Measurements from ENCODE around the gene CDCA4.
"Not testable (repeated sequence)": the region's sequence is repeated elsewhere in the genome, so short reads cannot be mapped to it uniquely, and the experiment has no call there.

The CDCA4 gene

DNA sequence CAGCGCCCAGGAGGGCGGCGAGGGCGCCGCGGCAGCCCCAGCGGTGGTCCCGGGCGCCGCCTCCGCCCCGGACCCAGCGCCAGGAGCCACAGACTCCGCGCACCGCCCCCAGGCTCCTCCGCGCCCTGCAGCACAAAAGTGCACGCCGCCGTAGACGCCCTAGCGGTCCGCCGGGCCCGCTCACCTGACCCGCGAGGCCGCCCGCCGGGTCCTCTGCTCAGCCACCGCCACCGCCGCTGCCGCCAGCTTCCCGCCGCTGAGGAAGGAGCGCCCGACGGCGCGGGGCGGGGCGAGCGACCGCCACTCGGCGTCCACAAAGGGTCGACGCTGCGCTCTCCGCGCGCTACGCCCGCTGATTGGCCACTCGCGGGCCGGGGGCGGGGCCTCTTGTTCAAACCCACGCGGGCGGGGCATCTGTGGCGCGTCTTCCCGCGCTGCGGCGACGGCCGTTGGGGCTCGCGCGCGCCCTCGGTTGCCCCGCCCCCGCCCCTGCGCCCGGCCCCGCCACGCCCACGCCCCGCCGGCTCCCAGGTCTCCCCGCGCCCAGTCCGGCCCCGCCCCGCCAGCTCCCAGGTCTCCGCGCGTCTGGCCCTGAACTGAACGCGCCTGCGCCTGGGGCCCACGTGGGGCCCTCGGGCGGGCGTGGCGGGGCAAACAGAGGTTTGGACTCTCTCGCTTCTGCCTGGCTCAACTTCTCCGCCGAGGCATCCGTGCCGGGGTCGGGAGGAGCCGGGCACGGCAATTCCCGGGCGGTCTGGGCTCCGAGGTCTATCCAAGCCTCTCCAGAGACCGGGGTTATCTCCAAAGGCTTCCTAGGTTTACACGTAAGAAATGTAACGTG lies at the start of gene CDCA4:
TSS of gene CDCA4 (minus strand) at position 269 of the 841 bp plus-strand sequence. CDS start 9,154 bp downstream, outside the sequence.
- peak; percentile 94 to 97 (median 97) for DNase-seq (ENCODE audit: low read depth in 3 of 3)

DNA sequence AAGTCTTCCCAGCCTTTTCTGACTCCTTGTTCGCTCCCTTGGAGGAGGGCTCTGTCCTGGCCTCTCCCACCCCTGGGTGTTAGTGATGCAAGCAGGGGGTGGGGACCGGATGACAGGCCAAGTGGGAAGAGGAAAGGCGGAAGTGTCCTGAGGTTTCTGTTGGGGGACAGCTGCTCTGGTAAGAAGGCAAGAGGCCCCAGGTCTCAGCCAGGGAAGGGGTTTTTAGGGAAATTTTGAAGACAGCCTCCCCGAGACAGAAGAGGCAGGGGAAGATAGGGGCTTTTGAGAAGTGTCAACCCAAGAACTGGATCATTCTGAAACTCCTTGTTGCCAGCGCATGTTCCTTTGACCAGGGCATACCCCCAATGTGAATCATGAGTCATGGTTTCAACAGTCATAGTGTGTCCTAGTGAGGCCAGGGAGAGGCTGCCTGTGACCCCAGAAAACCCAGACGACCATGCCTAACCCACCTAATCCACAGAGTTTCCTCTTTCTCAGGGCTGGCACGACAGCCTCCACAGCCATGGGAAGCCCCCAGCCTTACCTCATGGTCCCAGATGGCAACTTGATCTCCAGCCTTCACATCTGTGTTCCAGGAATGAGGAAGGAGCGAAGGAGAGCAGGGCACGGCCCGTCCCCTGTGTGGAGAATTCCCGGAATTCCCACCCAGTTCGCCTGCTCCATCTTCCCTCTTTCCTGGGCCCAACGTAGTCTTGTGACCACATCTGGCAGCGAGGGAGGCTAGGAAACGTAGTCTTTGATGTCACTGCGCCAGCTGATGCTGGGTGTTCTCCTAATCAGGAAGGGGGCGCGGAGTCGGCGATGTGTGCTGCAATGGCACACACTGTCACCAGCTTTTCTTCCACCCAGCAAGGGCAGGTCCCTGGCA lies 49.2 kb upstream of the CDCA4 start:
- DNase-seq (ENCODE audit: low read depth in 3 of 3): peak in 1 of 3 experiments; percentile 52

DNA sequence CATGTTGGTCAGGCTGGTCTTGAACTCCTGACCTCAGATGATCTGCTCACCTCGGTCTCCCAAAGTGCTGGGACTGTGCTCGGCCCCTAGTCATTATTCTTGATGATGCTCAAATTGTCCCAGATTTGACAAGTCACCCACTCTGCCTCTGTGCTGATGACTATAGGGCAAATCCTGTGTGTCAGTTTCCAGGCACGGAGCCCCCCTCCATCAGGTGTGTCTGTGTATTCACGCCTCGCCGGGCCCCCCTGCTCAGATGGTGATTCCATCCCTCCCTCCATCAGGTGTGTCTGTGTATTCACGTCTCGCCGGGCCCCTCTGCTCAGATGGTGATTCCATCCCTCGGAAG lies 48.6 kb upstream of the CDCA4 start:
- DNase-seq (ENCODE audit: low read depth in 3 of 3): no peak

DNA sequence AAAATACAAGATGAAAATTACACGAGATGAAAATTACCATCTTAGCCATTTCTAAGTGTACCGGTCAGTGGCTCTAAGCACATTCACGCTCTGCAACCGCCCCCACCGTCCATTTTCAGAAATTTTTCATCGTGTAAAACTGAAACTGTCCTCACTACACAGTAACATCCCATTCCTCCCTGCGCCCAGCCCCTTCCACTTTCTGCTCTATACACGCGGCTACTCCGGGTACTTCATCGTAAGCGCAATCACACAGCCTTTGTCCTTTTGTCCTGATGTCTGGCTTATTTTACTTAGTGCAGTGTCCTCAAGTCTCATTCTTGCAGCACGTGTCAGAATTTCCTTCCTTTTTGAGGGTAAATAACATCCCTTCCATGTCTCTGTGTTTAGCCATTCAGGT lies 47.9 kb upstream of the CDCA4 start:
- DNase-seq (ENCODE audit: low read depth in 3 of 3): no peak

DNA sequence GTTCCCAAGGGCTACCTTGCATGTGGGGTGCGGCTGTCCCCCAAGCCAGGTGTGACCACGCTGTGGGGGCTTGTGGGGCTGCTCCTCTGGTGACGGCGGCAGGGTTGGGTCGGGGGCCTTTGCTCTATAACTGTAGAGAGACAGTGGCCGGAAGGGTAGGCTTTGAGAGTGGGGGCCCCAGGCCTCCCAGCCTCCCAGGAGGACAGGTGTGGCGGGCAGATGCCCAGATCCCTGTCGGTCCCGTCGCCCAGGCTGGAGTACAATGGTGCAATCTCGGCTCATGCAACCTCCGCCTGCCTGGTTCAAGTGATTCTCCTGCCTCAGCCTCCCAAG lies 47.1 kb upstream of the CDCA4 start:
- no peak for DNase-seq (ENCODE audit: low read depth in 3 of 3)

DNA sequence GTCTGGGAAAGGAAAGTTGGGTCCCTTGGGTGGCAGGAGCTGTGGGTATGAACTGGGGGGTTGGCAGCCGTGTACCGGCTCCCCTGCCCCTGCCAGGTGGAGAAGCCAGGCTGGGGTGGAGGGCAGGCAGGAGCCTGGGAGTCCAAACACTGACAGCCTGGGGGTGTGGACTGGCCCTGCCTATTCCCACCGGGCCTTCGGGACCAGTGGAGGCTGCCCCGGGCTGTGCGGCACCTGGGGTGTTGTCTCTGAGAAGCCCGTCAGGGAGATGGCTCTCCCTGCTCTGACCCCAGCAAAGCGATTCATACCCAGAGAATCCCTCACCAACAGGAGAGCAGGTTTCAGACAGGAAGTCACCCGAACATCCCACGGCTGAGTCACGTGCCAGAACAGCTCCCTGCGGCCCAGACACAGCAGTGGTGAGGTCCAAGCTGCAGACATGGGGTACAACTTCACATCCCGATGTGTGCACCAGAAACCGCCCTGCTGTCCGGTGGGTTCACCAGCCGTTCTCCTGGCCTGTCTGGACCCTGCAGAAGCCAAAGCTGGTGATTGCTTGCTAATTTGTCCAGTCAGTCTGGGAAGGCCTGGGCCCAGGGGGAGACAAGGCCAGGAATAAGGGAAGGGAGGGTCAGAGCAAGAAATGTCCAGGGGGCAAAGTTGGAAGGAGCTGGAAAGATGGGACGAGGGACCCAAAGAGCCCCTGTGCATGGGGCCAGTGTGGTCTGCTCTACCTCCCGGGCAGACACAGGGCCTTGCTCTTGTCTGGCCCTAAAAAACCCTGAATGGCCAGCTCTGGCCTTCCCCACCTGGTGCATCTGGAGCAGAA lies 46.5 kb upstream of the CDCA4 start:
- DNase-seq (ENCODE audit: low read depth in 3 of 3): peak in 2 of 3 experiments; percentile 52 to 71

DNA sequence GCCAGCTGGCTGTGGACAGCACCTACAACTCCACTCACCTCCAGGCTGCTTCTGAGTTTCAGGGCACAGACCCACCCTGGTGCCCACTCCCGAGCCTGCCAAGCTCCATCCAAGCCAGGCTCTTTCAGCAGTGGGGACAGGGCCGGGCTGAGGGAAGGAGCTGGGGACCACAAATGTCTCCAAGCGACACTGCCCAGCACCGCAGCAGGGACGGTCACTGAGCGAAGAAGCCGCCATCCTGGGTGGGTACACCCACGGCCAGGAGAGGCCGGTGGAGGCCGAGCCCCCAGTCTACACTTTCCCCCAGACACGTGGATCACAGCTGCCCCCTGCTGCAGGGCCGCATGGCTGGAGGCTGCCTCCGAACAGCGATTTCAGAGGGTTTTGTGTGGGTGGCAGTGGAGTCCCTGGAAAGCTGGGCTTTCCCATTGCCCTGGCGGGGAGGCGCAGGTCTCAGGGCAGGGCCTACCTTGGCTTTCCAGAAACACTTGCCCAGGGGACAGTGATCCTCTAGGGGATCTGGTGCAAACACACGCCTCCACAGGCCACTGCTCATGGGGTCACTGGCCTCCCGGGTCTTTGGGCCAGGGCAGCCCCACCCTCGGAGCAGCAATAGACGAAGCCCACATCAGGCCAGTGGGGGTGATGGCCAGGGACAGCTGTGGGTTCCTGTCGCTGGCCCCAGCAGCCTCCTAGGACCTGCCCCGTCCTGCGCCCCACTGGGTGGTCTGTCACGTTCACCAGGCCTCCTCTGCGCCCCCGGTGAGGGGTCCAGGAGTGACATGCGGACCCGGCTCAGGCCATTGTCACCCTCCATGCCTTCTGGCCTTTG lies 45.6 kb upstream of the CDCA4 start:
- DNase-seq (ENCODE audit: low read depth in 3 of 3): no peak

DNA sequence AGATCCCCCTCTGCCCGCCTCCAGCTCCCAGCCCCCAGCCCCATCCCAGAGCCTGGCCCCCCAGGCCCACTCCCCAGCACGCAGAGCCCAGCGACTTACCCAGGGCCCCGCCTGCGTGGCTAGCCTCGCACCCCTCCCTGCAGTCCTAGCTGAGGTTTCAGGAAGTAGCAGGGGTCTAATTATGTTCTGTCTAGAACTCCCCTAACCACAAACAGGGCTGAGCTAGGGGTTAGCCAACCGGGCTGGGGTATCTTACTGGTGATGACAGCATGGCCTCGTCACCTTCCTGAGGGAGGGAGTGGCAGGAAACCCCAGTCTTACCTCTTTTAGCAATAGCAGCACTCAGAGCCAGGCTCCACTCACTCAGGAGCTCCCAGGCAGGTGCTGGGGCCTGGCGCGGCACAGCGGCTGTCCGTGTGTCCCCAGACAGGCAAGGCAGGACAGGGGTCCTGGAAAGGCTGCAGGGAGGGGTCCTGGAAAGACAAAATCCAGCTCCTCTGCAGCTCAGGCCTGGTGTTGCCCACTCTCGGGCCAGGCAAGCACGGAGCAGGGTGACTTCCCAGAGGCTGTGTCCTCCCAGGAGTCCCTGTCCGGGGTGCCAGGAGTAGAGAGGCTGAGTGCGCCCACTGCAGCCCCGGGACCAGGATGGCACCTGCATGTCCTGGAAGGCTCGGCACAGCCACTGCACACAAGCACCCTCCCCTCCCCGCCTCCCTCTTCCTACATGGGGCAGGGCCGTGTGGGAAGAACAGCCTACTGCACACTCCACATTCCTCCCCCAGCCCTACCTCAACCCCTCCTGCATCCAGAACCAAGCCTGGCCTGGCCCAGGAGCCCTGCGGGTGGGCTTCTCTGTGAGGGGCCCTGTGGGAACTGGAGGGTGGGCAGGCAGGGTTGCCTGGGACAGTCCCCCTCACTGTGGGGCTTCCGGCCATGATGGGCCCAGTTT lies 44.7 kb upstream of the CDCA4 start, which contains the start of gene GPR132:
TSS of gene GPR132 (minus strand) at position 151 of the 949 bp plus-strand sequence. CDS start 10,010 bp downstream, outside the sequence.
- peak; percentile 62 to 83 (median 80) for DNase-seq (ENCODE audit: low read depth in 3 of 3)

DNA sequence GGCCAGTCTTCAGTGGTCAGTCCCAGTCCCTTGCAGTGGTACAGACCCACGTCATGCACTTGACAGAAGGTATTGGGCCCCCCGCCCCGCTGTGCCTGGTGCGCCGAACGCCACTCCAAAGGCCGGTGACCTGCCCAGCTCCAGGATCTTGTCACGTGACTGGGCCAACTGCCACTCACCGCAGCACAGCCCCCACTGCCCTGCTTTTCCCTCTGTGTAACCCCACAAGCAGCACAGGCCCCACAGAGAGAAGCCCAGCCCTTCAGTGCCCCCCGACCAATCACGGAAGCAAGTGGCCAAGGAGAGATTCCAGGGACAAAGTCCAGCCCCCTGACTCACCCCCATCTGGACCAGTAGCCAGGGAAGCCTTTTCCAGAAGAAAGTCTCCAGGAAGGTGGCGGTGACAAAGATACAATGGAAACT lies 43.8 kb upstream of the CDCA4 start:
- no peak for DNase-seq (ENCODE audit: low read depth in 3 of 3)

DNA sequence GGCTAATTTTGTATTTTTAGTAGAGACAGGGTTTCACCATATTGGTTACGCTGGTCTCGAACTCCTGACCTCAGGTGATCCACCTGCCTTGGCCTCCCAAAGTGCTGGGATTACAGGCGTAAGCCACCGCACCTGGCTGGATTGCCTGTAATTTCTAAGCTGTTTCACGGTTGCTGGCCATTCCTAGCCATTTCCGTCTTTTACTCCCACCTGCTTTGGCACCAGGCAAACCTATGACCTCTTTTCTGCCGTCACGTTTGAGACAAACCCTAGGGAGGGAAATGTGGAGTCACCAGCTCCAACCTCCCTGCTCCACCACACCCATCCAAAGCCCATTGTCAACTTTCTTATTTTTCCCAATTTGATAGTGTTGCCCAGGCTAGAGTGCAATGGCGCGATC lies 43.1 kb upstream of the CDCA4 start:
- DNase-seq (ENCODE audit: low read depth in 3 of 3): no peak

DNA sequence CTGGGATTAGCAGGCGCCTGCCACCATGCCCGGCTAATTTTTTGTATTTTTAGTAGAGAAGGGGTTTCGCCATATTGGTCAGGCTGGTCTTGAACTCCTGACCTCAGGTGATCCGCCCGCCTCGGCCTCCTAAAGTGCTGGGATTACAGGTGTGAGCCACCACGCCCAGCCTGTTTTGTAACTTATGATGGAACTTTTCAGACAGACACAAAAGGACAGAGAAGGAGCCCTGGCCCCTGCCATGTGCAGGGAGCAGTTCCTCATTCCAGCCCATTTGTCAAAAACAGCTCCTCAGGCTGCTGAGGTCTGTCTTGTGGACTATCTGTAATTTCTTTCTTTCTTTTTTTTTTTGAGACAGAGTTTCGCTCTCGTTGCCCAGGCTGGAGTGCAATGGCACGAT lies 42.6 kb upstream of the CDCA4 start:
- DNase-seq (ENCODE audit: low read depth in 3 of 3): not testable (repeated sequence)

DNA sequence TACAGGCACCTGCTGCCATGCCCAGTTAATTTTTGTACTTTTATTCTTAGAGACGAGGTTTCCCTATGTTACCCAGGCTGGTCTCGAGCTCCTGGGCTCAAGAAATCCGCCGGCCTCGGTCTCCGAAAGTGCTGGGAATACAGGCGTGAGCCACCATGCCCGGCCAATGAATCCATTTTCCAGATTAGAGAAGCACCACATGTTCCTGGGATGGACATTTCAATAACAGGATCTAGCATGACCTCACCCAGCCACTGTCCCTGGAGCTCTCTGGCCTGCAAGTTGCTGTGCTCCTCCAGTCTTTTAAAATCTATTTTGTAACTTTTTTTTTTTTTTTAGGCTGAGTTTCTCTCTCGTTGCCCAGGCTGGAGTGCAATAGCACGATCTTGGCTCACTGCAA lies 42.2 kb upstream of the CDCA4 start:
- DNase-seq (ENCODE audit: low read depth in 3 of 3): no peak

DNA sequence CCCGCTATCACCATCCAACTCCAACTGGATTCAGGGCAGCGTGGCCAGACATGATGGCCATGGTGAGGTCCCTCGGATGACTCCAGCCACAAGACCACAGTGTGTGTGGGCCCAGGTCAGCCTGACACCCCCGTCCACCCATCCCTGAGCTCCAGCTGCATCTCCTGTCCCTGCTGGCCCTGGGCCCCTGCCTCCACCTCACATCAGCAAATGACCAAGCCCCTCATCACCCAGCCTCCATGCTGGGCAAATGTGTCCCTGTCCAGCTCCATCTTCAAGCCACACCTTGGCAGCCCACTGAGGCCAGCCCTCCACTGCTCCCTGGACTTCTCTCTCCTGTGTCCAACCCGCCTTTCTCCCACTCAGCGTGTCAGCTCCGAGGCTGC lies 41.2 kb upstream of the CDCA4 start:
- no peak for DNase-seq (ENCODE audit: low read depth in 3 of 3)

DNA sequence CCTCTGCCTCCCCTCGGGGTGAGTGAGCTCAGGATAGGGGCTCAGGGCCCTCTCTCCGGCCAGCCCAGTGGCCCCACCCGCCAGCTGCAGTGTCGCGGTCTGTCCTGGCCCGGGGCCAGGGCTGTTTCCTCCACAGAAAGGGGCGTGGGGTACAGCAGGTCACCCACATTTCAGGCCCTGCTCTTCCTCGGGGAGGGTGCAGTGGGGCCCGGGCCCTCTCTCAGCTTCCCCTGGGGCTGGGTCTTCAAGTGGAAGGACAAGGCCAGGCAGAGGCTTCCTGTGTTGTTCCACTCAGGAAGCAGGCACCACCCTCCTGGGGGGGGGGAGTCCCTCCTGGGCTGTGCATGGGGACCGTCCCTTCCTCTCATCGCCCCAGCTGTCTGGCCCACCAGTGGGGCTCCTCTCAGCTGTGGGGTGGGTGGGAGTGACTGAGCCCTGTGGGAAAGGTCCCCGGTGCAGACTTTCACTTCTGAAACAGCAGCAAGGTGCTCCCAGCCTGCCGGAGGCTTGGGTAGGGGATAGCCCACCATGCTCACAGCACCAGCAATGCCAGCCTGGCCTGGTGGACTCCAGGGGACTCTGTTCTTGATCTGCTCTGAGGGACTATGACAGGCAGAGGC lies 40.7 kb upstream of the CDCA4 start:
- peak in 2 of 3 experiments; percentile 52 to 73 for DNase-seq (ENCODE audit: low read depth in 3 of 3)

DNA sequence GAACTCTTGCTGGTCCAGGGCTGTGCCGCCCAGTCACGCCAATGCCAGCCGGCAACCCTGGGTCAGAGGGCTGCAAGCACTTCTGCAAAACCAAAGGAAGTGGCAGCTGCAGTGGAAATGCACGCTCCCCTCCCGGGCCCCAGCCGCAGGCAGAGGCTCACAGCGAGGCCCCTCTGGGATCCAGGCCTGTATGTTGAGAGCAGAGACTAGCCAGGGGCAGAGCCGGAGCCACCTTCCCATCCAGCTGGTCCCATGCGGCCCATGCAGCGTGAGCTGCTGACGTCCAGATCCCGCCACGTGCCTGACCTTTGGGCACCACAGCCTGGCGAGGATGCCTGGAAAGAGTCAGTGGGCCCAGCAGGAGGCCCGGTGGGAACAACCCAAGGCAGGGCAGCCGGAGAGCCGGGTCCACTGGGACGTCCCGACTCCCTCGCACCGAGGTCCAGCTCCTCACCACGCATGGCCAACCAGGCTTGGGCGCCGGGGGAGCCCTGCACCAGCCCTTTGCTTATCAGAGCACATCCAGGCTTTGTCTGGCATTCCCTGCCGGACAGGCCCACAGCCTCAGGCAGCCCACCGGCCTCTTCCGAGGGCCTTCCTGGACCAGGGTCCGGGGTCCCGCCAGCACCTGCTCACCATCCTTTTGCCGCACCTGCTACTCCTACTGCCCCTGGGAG lies 40.0 kb upstream of the CDCA4 start:
- peak in 1 of 3 experiments; percentile 40 for DNase-seq (ENCODE audit: low read depth in 3 of 3)

DNA sequence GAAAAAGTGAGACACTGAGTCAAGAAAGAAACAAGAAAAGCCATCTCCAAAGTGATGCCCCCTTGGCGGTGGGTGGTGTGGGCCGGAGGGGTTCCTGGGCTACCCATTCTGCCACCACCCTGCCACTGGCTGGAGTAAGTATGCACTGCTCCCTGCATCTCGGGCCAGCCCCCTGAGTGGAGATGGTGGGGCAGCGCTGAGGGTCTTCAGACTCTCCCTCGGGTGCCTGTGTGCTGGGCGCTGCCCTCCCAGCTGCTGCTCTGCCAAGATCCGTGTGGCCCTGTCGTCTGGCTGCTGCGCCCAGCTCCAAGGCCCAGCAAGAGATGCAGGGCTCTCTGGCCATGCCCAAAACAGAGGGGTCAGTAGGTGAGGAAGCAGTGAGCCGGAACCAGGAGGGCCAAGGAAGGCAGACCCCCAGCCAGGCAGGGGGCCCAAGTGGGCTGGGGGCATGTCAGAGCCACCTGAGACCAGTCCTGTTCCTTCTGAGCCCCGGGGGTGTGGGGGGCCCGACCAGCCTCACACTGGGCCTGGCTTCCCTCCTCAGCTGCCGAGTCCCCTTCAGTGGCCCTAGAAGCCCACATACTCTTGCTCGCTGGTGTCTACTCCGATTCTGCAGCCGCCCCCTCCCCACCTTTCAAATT lies 39.2 kb upstream of the CDCA4 start:
- DNase-seq (ENCODE audit: low read depth in 3 of 3): no peak

DNA sequence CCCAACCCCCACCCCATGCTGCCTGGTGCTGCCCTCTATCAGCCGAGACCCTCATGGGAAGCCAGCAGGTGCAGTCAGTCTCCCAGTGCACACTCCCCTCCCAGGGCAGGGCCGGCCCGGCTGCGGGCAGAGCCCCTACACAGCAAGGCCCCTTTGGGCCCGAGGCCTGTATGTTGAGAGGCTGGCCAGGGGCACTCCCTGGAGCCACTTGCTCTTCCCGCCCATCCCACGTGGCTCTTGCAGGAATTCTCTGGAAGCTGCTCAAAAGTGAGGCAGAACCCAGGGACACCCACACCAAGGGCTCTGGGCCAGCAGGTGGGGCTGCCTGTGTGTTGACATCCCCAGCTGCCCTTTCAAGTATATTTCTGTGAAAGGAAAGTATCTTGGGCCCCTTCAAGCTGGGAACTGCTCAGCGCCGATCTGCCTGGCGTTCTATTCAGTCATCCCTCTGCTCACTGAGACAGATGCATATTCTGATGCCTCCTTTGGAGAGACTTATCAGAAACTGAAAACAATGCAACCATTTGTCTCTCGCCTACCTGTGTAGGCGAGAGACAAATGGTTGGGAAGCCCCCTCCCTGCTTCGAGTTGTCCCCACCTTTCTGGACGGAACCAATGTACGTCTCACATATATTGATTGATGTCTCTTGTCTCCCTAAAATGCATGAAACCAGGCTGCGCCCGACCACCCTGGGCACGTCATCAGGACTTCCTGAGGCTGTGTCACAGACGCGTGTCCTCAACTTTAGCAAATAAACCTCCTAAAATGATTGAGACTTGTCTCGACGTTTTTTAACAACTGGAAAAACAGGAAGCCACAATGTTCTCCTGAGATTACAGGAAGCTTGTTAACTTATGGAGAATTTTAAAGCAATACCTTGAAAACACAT lies 38.4 kb upstream of the CDCA4 start:
- peak in 1 of 3 experiments; percentile 67 for DNase-seq (ENCODE audit: low read depth in 3 of 3)
